ENCODE data around the gene BRPF3. TPM values are rescaled to one million over a fixed set of nuclear protein-coding genes. Genes with fewer than 3 reads are reported as not detected.

BRPF3 gene
- total RNA-seq, 1 experiment from 2014 or later, result 49.6 TPM

GRCh38 chr6:36242626-36243025 lies 46.1 kb downstream of the BRPF3 start:
- intact Hi-C loops (cut with micrococcal nuclease; ENCODE audit: unreplicated experiment) (no loop called here), in situ Hi-C loops (cut with HindIII; ENCODE audit: low pct_unique_long_range_greater_than_20kb, low sequenced_read_pairs) (no loop called here)
- BruUV-seq (replicated peaks), result no TSS peak
- H3K4me3 ChIP-seq (ENCODE audit: low read depth in 2 of 2, low read length in 2 of 2), result no peak overlapping the region
- no peaks in the 10 kb centered on the region for H3K4me1 ChIP-seq (ENCODE audit: control insufficient read depth, insufficient read depth, low read length)
- H3K27me3 ChIP-seq (ENCODE audit: control insufficient read depth, insufficient read depth, low read length), result no peaks in the 10 kb centered on the region
- no peaks in the 10 kb centered on the region for H3K36me3 ChIP-seq (ENCODE audit: control insufficient read depth, insufficient read depth, low read length)
- no peak overlapping the region for H3K27ac ChIP-seq (ENCODE audit: low read length)
- TF ChIP-seq SIN3A (IDR thresholded peaks at IDR 0.05; ENCODE audit: borderline replicate concordance, insufficient read depth, low read depth, low read length) (no peak), REST (IDR thresholded peaks at IDR 0.05; ENCODE audit: insufficient read depth in 1 of 2, low read depth in 2 of 2, low read length in 1 of 2) (no peak), POLR2AphosphoS5 (IDR thresholded peaks at IDR 0.05; ENCODE audit: low read depth, low read length) (no peak), TCF7L2 (IDR thresholded peaks at IDR 0.05; ENCODE audit: low read depth, low read length) (no peak), CTCF (IDR thresholded peaks at IDR 0.05) (no peak)
- no peaks in the 10 kb centered on the region for H3K9me3 ChIP-seq (ENCODE audit: control insufficient read depth, insufficient read depth, low read depth, low read length)
- DNase-seq (ENCODE audit: low read depth, low spot score) (no peak), ATAC-seq (no peak)
- ChIA-PET CTCF (interaction anchor here (0.6 kb wide), 2 partner anchors 11 to 288 kb away, joined by 4 to 8 read pairs; no protein-coding TSS in a partner anchor), POLR2A (no interaction called here)

- DNase-seq (ENCODE audit: low read depth, low spot score) (no peak), ATAC-seq (no peak)
- Histone ChIP-seq H3K9me3 (ENCODE audit: control insufficient read depth, insufficient read depth, low read depth, low read length) (no peaks in the 10 kb centered on the region), H3K27ac (ENCODE audit: low read length) (no peak overlapping the region), H3K4me3 (ENCODE audit: low read depth in 2 of 2, low read length in 2 of 2) (no peak overlapping the region), H3K27me3 (ENCODE audit: control insufficient read depth, insufficient read depth, low read length) (no peaks in the 10 kb centered on the region), H3K4me1 (ENCODE audit: control insufficient read depth, insufficient read depth, low read length) (no peaks in the 10 kb centered on the region), H3K36me3 (ENCODE audit: control insufficient read depth, insufficient read depth, low read length) (no peaks in the 10 kb centered on the region)
- intact Hi-C loops (cut with micrococcal nuclease; ENCODE audit: unreplicated experiment), result no loop called here
- in situ Hi-C loops (cut with HindIII; ENCODE audit: low pct_unique_long_range_greater_than_20kb, low sequenced_read_pairs), result no loop called here
- CTCF ChIA-PET, result no interaction called here
- no TSS peak for BruUV-seq (replicated peaks)
- TF ChIP-seq CTCF (IDR thresholded peaks at IDR 0.05) (no peak), POLR2AphosphoS5 (IDR thresholded peaks at IDR 0.05; ENCODE audit: low read depth, low read length) (no peak), SIN3A (IDR thresholded peaks at IDR 0.05; ENCODE audit: borderline replicate concordance, insufficient read depth, low read depth, low read length) (no peak), REST (IDR thresholded peaks at IDR 0.05; ENCODE audit: insufficient read depth in 1 of 2, low read depth in 2 of 2, low read length in 1 of 2) (no peak), TCF7L2 (IDR thresholded peaks at IDR 0.05; ENCODE audit: low read depth, low read length) (no peak)
- POLR2A ChIA-PET, result no interaction called here
Observed at GRCh38 chr6:36243562-36244212, 47.1 kb downstream of the BRPF3 start.

All from Panc1 (cell line).